Ascending aorta (tissue), 2 donors: ENCODE measurements around the gene EXOC3. TPM values are rescaled to one million over a fixed set of nuclear protein-coding genes. Genes with fewer than 3 reads are reported as not detected.

Experiments
- DNase-seq, 2 donors: peaks; one replicate each; pipeline ENCODE4 v3.0.0-alpha.2; 2019; ENCODE audit warnings: low spot score in 2 of 2
- H3K27ac ChIP-seq, 2 donors: fragments of 200-600 bp; sonication (generic); one replicate each; pipeline ENCODE4 v1.5.1; 2016 to 2017; ENCODE audit warnings: mild to moderate bottlenecking in 1 of 2
- H3K27me3 ChIP-seq: fragments of 200-600 bp; sonication (generic); one replicate; pipeline ENCODE4 v1.5.1; 2017
- H3K36me3 ChIP-seq, 2 donors: fragments of 200-600 bp; sonication (generic); one replicate each; pipeline ENCODE4 v1.5.1; 2016
- H3K4me1 ChIP-seq, 2 donors: fragments of 200-600 bp; sonication (generic); one replicate each; pipeline ENCODE4 v1.5.1; 2016 to 2017; ENCODE audit warnings: mild to moderate bottlenecking in 1 of 2
- H3K4me3 ChIP-seq, 2 donors: fragments of 200-600 bp; sonication (generic); one replicate each; pipeline ENCODE4 v1.5.1; 2016 to 2017; ENCODE audit warnings: mild to moderate bottlenecking in 1 of 2
- H3K9me3 ChIP-seq, 2 donors: fragments of 200-600 bp; sonication (generic); one replicate each; pipeline ENCODE4 v1.5.1; 2016
- CTCF ChIP-seq, 3 experiments: fragments of 200-600 bp in 2 of 3; fragments of 450-650 bp in 1 of 3; sonication (generic) in 2 of 3; IDR thresholded peaks; one replicate each; pipeline ENCODE4 v1.5.1; 2016 to 2019; ENCODE audit warnings: antibody characterized with exemption in 3 of 3, mild to moderate bottlenecking in 1 of 3, moderate library complexity in 1 of 3
- intact Hi-C: fragments of 100-400 bp; cut with DNase I; formaldehyde crosslinking; loops from one replicate; pipeline ENCODE4 v1.15.1; 2023
- total RNA-seq: library from RNA; depleted of rRNA; stranded (reverse); fragments of >200 nt; gene quantifications from one replicate; pipeline ENCODE4 v1.1.0, GENCODE V29; 2016

The EXOC3 gene
- total RNA-seq, 1 donor from 2014 or later, result 56.7 TPM

DNA sequence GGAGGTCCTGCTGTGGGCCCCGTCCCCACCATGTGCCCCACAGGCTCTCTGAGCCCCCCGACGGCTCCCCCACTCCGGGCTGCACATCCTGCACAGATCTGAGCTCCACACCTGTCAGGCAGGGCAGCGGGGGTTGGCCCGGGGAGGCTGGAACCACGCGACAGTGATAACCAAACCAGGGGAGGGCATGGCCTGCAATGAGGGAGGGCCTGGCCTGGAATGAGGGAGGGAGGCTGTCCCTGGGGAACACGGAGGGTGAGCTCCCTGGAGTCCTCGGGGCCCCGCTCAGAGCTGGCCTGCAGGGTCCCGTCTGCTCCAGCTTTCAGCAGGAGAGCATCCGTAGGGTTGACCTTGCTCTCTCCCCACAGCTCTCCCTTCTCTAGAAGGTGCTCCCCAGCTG lies 50.8 kb downstream of the EXOC3 start:
- intact Hi-C loops, result no loop called here
- no peaks in the 10 kb centered on the region for H3K4me1 ChIP-seq
- no peaks in the 10 kb centered on the region for H3K36me3 ChIP-seq
- TF ChIP-seq CTCF (IDR thresholded peaks at IDR 0.05), result no peak
- H3K4me3 ChIP-seq, result no peak overlapping the region
- DNase-seq, result no peak
- H3K9me3 ChIP-seq, result no peaks in the 10 kb centered on the region
- H3K27ac ChIP-seq, result no peak overlapping the region
- no peaks in the 10 kb centered on the region for H3K27me3 ChIP-seq

- no peaks in the 10 kb centered on the region for H3K9me3 ChIP-seq
- H3K27ac ChIP-seq, result no peak overlapping the region
- H3K27me3 ChIP-seq, result no peaks in the 10 kb centered on the region
- H3K36me3 ChIP-seq, result no peaks in the 10 kb centered on the region
- no peaks in the 10 kb centered on the region for H3K4me1 ChIP-seq
- TF ChIP-seq CTCF (IDR thresholded peaks at IDR 0.05), result no peak
- intact Hi-C loops, result no loop called here
- DNase-seq, result no peak
- H3K4me3 ChIP-seq, result no peak overlapping the region
Observed at GRCh38 chr5:494667-495255, 51.8 kb downstream of the EXOC3 start.

GRCh38 chr5:496028-496427 lies 53.1 kb downstream of the EXOC3 start:
- Histone ChIP-seq H3K36me3 (no peaks in the 10 kb centered on the region), H3K27me3 (no peaks in the 10 kb centered on the region), H3K4me3 (no peak overlapping the region), H3K9me3 (no peaks in the 10 kb centered on the region), H3K27ac (no peak overlapping the region), H3K4me1 (no peaks in the 10 kb centered on the region)
- intact Hi-C loops, result no loop called here
- TF ChIP-seq CTCF (IDR thresholded peaks at IDR 0.05), result no peak
- DNase-seq, result no peak

DNA sequence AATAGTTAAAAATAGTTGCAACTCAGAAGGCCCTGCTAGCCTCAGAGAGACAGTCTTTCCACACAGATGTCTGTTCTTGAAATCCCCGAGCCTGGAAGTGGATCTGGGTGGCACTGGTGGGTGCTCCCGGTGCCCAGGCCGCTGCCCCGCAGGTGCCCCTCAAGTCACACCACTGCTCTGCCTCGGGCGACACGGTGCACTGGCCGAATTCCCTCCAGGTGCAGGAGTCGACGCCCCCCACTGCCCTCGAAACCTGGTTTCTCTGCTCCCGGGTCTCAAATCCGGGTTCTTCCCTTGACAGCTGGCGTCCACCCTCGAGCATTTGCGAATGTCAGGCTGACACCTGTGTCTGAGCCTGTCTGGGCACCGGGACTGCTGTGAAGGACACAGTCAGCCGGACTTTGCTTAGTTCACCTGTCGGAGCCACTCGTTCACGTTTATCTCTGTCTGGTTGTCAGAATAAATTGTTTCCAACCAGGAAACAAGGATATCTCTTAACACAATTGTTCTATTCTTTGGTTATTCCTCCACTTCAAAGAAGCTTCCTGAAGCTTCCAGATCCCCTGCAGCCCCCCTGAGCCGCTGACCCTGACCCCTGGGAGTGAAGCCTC lies 54.2 kb downstream of the EXOC3 start:
- no peaks in the 10 kb centered on the region for H3K9me3 ChIP-seq
- H3K27ac ChIP-seq, result no peak overlapping the region
- no peaks in the 10 kb centered on the region for H3K36me3 ChIP-seq
- TF ChIP-seq CTCF (IDR thresholded peaks at IDR 0.05), result no peak
- H3K27me3 ChIP-seq, result no peaks in the 10 kb centered on the region
- no peaks in the 10 kb centered on the region for H3K4me1 ChIP-seq
- H3K4me3 ChIP-seq, result no peak overlapping the region
- intact Hi-C loops, result no loop called here
- no peak for DNase-seq

DNA sequence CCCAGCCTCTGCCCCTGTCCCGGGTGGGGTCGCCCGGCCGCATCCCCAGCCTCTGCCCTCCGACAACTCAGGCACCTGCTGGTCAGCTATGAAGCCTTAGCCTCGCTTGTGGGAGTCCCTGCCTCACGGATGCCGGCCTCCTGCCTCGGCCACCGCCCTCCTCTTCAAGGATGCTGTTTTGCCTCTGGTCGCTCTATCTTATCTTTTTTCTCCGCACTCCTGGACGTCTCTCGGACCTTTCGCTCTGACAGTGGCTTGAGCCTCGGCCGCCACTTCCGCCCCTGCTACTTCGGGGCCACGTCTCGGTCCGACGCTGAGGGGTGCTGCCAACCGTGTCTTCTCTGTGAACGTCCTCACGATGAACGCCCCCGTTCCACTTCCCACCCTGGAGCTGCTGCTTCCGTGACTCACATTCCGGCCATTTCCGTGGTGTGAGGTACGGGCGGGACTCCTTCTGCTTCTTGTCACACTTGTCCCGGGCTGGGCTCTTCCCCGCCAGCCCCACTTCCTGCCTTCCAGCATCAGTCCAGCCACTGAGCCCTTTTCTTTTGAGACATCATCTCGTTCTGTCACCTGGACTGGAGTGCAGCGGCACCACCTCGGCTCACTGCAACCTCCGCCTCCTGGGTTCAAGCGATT lies 55.0 kb downstream of the EXOC3 start:
- H3K27me3 ChIP-seq, result no peaks in the 10 kb centered on the region
- TF ChIP-seq CTCF (IDR thresholded peaks at IDR 0.05), result no peak
- no peaks in the 10 kb centered on the region for H3K4me1 ChIP-seq
- DNase-seq, result no peak
- H3K4me3 ChIP-seq, result no peak overlapping the region
- H3K9me3 ChIP-seq, result no peaks in the 10 kb centered on the region
- no peak overlapping the region for H3K27ac ChIP-seq
- intact Hi-C loops, result no loop called here
- no peaks in the 10 kb centered on the region for H3K36me3 ChIP-seq
